Trophoblast cell (in vitro differentiated cells and primary cell): ENCODE measurements around the gene PCSK5.

Source experiments
- DNase-seq, 2 donors: peaks; one replicate each; pipeline ENCODE4 v3.0.0-alpha.2; 2016
- H2AFZ ChIP-seq: 2 replicates; pipeline ENCODE4 v1.6.1; 2013; ENCODE audit warnings: low read length, moderate library complexity, mild to moderate bottlenecking; ENCODE audit not compliant: insufficient read depth, poor library complexity
- H2AK5ac ChIP-seq: 2 replicates; pipeline ENCODE4 v1.6.1; 2013; ENCODE audit warnings: mild to moderate bottlenecking, low read length
- H2BK120ac ChIP-seq: 2 replicates; pipeline ENCODE4 v1.6.1; 2013; ENCODE audit warnings: low read length, mild to moderate bottlenecking, moderate library complexity; ENCODE audit not compliant: insufficient read depth, poor library complexity
- H2BK12ac ChIP-seq: 2 replicates; pipeline ENCODE4 v1.6.1; 2013; ENCODE audit warnings: mild to moderate bottlenecking, low read length, moderate library complexity
- H2BK5ac ChIP-seq: 2 replicates; pipeline ENCODE4 v1.6.1; 2013; ENCODE audit warnings: low read length, low read depth, moderate library complexity, mild to moderate bottlenecking; ENCODE audit not compliant: poor library complexity
- H3K14ac ChIP-seq: 2 replicates; pipeline ENCODE4 v1.6.1; 2013; ENCODE audit warnings: mild to moderate bottlenecking, low read length
- H3K18ac ChIP-seq: 2 replicates; pipeline ENCODE4 v1.6.1; 2013; ENCODE audit warnings: mild to moderate bottlenecking, low read length
- H3K23ac ChIP-seq: 2 replicates; pipeline ENCODE4 v1.6.1; 2013; ENCODE audit warnings: low read length
- H3K27ac ChIP-seq: 2 replicates; pipeline ENCODE4 v1.5.1; 2013; ENCODE audit warnings: low read depth, mild to moderate bottlenecking, inconsistent platforms, low read length, moderate library complexity
- H3K27me3 ChIP-seq: 2 replicates; pipeline ENCODE4 v1.6.1; 2013; ENCODE audit warnings: inconsistent platforms, mild to moderate bottlenecking, low read length, moderate library complexity; ENCODE audit not compliant: insufficient read depth
- H3K36me3 ChIP-seq, 2 experiments: 1 replicate in 1 of 2; 2 replicates in 1 of 2; pipeline ENCODE4 v1.6.1; 2013; ENCODE audit warnings: low read length in 2 of 2, mild to moderate bottlenecking in 2 of 2, moderate library complexity in 1 of 2; ENCODE audit not compliant: insufficient read depth in 2 of 2, control insufficient read depth in 1 of 2
- H3K4ac ChIP-seq: 2 replicates; pipeline ENCODE4 v1.6.1; 2013; ENCODE audit warnings: low read depth, mild to moderate bottlenecking, low read length, moderate library complexity
- H3K4me1 ChIP-seq, 2 experiments: 1 replicate in 1 of 2; 2 replicates in 1 of 2; pipeline ENCODE4 v1.6.1; 2013; ENCODE audit warnings: low read length in 2 of 2, mild to moderate bottlenecking in 2 of 2, moderate library complexity in 1 of 2; ENCODE audit not compliant: insufficient read depth in 2 of 2, control insufficient read depth in 1 of 2
- H3K4me2 ChIP-seq: 2 replicates; pipeline ENCODE4 v1.6.1; 2013; ENCODE audit warnings: inconsistent platforms, mild to moderate bottlenecking, low read length, moderate library complexity
- H3K4me3 ChIP-seq: 2 replicates; pipeline ENCODE4 v1.5.1; 2013; ENCODE audit warnings: mild to moderate bottlenecking, low read depth, low read length, inconsistent platforms
- H3K79me1 ChIP-seq: one replicate; pipeline ENCODE4 v1.6.1; 2013; ENCODE audit warnings: low read length
- H3K79me2 ChIP-seq: 2 replicates; pipeline ENCODE4 v1.6.1; 2013; ENCODE audit warnings: low read length, mild to moderate bottlenecking; ENCODE audit not compliant: control insufficient read depth, insufficient read depth, poor library complexity
- H3K9ac ChIP-seq: 2 replicates; pipeline ENCODE4 v1.6.1; 2013; ENCODE audit warnings: mild to moderate bottlenecking, low read length
- H3K9me3 ChIP-seq: 2 replicates; pipeline ENCODE4 v1.6.1; 2013; ENCODE audit warnings: low read depth, mild to moderate bottlenecking, control low read depth, inconsistent platforms, low read length; ENCODE audit not compliant: insufficient read depth
- H4K12ac ChIP-seq: 2 replicates; pipeline ENCODE4 v1.6.1; 2013; ENCODE audit warnings: low read depth, mild to moderate bottlenecking, low read length, moderate library complexity
- H4K8ac ChIP-seq: 2 replicates; pipeline ENCODE4 v1.6.1; 2013; ENCODE audit warnings: low read depth, mild to moderate bottlenecking, low read length, moderate library complexity
- H4K91ac ChIP-seq: one replicate; pipeline ENCODE4 v1.6.1; 2013; ENCODE audit warnings: low read depth, mild to moderate bottlenecking, low read length, moderate library complexity
- WGBS: extraction: QIAGEN DNeasy Blood & Tissue Kit; methylation state at CpG from one replicate; pipeline ENCODE4 v1.1.7; 2013; ENCODE audit warnings: missing lambda C conversion rate; ENCODE audit not compliant: insufficient read length, insufficient coverage; ENCODE audit errors: extremely low coverage; 5-methylcytosine and 5-hydroxymethylcytosine counted together

PCSK5 gene

GRCh38 chr9:75998096-75998780, 107.8 kb downstream of the PCSK5 start:
- H3K79me2 ChIP-seq: no peaks in the 10 kb centered on the region
- H2BK120ac ChIP-seq: no peak overlapping the region
- no peak overlapping the region for H3K18ac ChIP-seq
- no peak overlapping the region for H4K91ac ChIP-seq
- H3K9me3 ChIP-seq: no peaks in the 10 kb centered on the region
- H3K36me3 ChIP-seq: no peaks in the 10 kb centered on the region
- H2AFZ ChIP-seq: no peak overlapping the region
- no peaks in the 10 kb centered on the region for H3K4me1 ChIP-seq
- H4K12ac ChIP-seq: no peak overlapping the region
- H3K23ac ChIP-seq: no peak overlapping the region
- no peak overlapping the region for H3K4me3 ChIP-seq
- no CpG with 5 or more reads among the region's 4 CpGs for WGBS
- no peak overlapping the region for H3K14ac ChIP-seq
- no peak overlapping the region for H3K27ac ChIP-seq
- H3K4ac ChIP-seq: no peak overlapping the region
- H2BK12ac ChIP-seq: no peak overlapping the region
- H3K79me1 ChIP-seq: no peaks in the 10 kb centered on the region
- H3K9ac ChIP-seq: no peak overlapping the region
- H3K27me3 ChIP-seq: no peaks in the 10 kb centered on the region
- no peak overlapping the region for H4K8ac ChIP-seq
- peak in 1 of 2 donors; percentile 80 for DNase-seq
- H3K4me2 ChIP-seq: no peak overlapping the region
- no peak overlapping the region for H2BK5ac ChIP-seq
- no peak overlapping the region for H2AK5ac ChIP-seq

- no peak for DNase-seq
- no peaks in the 10 kb centered on the region for H3K9me3 ChIP-seq
- H3K79me1 ChIP-seq: no peaks in the 10 kb centered on the region
- no peak overlapping the region for H4K91ac ChIP-seq
- H3K14ac ChIP-seq: no peak overlapping the region
- no peak overlapping the region for H4K8ac ChIP-seq
- H3K4ac ChIP-seq: no peak overlapping the region
- H2BK120ac ChIP-seq: no peak overlapping the region
- H3K9ac ChIP-seq: no peak overlapping the region
- H3K27ac ChIP-seq: no peak overlapping the region
- H3K18ac ChIP-seq: no peak overlapping the region
- no peaks in the 10 kb centered on the region for H3K27me3 ChIP-seq
- no peak overlapping the region for H2AFZ ChIP-seq
- H3K4me1 ChIP-seq: no peaks in the 10 kb centered on the region
- no peak overlapping the region for H3K4me3 ChIP-seq
- no peak overlapping the region for H2BK12ac ChIP-seq
- no peak overlapping the region for H2BK5ac ChIP-seq
- H3K4me2 ChIP-seq: no peak overlapping the region
- H2AK5ac ChIP-seq: no peak overlapping the region
- no peaks in the 10 kb centered on the region for H3K36me3 ChIP-seq
- H4K12ac ChIP-seq: no peak overlapping the region
- no peak overlapping the region for H3K23ac ChIP-seq
- H3K79me2 ChIP-seq: no peaks in the 10 kb centered on the region
- no CpG with 5 or more reads among the region's 2 CpGs for WGBS
Measured at GRCh38 chr9:76001459-76001858, 111.0 kb downstream of the PCSK5 start.

- Histone ChIP-seq H3K4me3 (no peak overlapping the region), H2BK12ac (no peak overlapping the region), H2BK120ac (no peak overlapping the region), H4K91ac (no peak overlapping the region), H3K36me3 (no peaks in the 10 kb centered on the region), H3K9me3 (no peaks in the 10 kb centered on the region), H3K23ac (no peak overlapping the region), H2AFZ (no peak overlapping the region), H2AK5ac (no peak overlapping the region), H2BK5ac (no peak overlapping the region), H3K18ac (no peak overlapping the region), H3K27ac (no peak overlapping the region), H4K12ac (no peak overlapping the region), H3K4me1 (peaks cover 0 to 3% of the 10 kb centered on the region in 2 experiments), H3K4ac (no peak overlapping the region), H3K4me2 (no peak overlapping the region), H3K9ac (no peak overlapping the region), H3K79me2 (no peaks in the 10 kb centered on the region), H3K14ac (no peak overlapping the region), H3K79me1 (no peaks in the 10 kb centered on the region), H4K8ac (no peak overlapping the region), H3K27me3 (no peaks in the 10 kb centered on the region)
- DNase-seq: no peak
- no CpG with 5 or more reads among the region's 5 CpGs for WGBS
Measured at GRCh38 chr9:76003041-76003440, 112.6 kb downstream of the PCSK5 start.

GRCh38 chr9:76004526-76004925, 114.1 kb downstream of the PCSK5 start:
- no CpG with 5 or more reads among the region's 1 CpG for WGBS
- no peak overlapping the region for H3K4me3 ChIP-seq
- DNase-seq: no peak
- no peak overlapping the region for H2BK120ac ChIP-seq
- no peak overlapping the region for H3K4ac ChIP-seq
- H3K4me2 ChIP-seq: no peak overlapping the region
- no peak overlapping the region for H4K8ac ChIP-seq
- H2AFZ ChIP-seq: no peak overlapping the region
- H3K4me1 ChIP-seq: peaks cover 0 to 3% of the 10 kb centered on the region in 2 experiments
- no peaks in the 10 kb centered on the region for H3K9me3 ChIP-seq
- no peak overlapping the region for H2BK12ac ChIP-seq
- no peak overlapping the region for H3K18ac ChIP-seq
- H2BK5ac ChIP-seq: no peak overlapping the region
- H3K36me3 ChIP-seq: no peaks in the 10 kb centered on the region
- H3K79me1 ChIP-seq: no peaks in the 10 kb centered on the region
- H3K23ac ChIP-seq: no peak overlapping the region
- H3K79me2 ChIP-seq: no peaks in the 10 kb centered on the region
- no peak overlapping the region for H3K14ac ChIP-seq
- H2AK5ac ChIP-seq: no peak overlapping the region
- H4K12ac ChIP-seq: no peak overlapping the region
- no peak overlapping the region for H4K91ac ChIP-seq
- no peak overlapping the region for H3K9ac ChIP-seq
- no peak overlapping the region for H3K27ac ChIP-seq
- no peaks in the 10 kb centered on the region for H3K27me3 ChIP-seq
